HG02798 (cell line): ENCODE data around the gene HGD.
"Not testable (repeated sequence)": the region's sequence is repeated elsewhere in the genome, so short reads cannot be mapped to it uniquely, and the experiment has no call there.

ENCODE experiments used
- ATAC-seq: cut with Tn5 transposase; IDR thresholded peaks from one replicate; pipeline ENCODE4 v1.9.1; 2021; ENCODE audit warnings: mild to moderate bottlenecking; ENCODE audit not compliant: unreplicated experiment, poor library complexity

The HGD gene

GRCh38 chr3:120680193-120680894 lies 1.7 kb downstream of the HGD start:
- no peak for ATAC-seq

DNA sequence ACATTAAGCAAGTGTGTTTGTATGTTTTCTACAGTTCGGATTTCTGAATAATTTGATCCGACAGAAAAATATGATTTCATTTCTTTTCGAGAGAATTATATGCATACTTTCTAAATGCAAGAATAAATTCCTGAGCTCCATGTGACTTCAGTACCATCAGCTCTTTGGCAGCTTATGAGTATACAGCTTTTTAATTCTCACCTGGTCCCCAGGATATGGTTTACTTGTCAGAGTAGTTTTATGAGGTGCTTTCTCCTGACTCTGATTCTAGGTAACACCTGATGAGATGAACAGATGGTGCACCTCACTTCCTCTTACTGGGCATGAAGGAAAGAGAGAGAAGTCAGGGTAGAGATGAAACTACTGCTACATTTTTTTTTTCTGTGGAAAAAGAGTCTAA lies 3.1 kb downstream of the HGD start:
- peak; percentile 55 for ATAC-seq

GRCh38 chr3:120678331-120678947 lies 3.6 kb downstream of the HGD start:
- peak; percentile 93 for ATAC-seq

DNA sequence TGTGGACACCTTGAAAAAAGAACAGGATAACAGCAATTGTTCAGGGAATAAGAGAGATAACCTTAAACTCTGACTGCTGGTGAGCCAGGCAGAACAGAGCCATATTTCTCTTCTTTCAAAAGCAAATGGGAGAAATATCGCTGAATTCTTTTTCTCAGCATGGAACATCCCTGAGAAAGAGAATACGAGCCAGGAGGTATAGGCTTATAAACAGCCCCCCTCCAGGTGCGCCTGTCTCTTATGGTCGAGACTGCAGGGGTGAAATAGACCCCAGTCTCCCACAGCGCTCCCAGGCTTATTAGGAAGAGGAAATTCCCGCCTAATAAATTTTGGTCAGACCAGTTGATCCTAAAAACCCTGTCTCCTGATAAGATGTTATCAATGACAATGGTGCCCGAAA lies 4.8 kb downstream of the HGD start:
- not testable (repeated sequence) for ATAC-seq

DNA sequence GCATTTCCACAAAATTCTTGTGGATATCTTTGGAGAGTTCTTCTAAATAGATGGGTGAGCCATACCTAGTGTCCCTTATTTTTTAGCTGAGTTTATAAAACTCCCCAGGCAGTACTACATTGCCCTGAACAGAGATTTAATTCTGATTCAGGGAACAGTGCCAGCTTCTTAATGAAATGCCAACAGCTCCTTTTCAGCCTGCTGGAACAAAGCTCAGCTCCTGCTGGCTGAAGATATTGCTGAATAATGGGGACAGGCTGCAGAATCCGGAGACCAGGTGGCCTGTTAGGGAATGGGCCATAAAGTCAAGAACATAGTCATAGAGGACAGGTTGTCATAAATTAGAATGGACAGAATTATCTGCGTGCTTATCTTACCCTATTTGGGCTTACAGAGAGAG lies 8.9 kb downstream of the HGD start:
- ATAC-seq: no peak

- no peak for ATAC-seq
These were observed 11.5 kb downstream of the HGD start for GRCh38 chr3:120670576-120670975.

- no peak for ATAC-seq
These were observed 17.1 kb downstream of the HGD start for GRCh38 chr3:120664926-120665325.

DNA sequence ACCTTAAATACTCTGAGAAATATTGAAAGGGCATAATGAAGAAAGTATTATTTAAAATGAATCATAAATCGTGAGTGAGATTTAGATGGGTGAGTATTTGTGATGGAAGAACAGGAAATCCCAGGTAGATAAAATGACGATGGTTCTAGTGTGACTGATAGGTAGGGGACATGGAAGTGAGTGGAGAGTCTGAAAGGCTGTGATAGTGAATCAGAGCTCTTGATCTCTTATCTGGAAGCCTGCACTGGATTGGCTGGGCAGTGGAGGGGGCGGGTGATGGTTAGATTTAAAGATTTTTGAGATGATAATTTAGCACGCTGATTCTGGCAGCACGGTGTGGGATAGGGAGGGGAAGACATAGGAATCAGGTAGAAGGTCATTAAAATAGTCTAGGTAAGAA lies 20.1 kb downstream of the HGD start:
- ATAC-seq: no peak

GRCh38 chr3:120661106-120661905 lies 20.7 kb downstream of the HGD start:
- ATAC-seq: no peak

GRCh38 chr3:120659834-120660233 lies 22.2 kb downstream of the HGD start:
- ATAC-seq: no peak

DNA sequence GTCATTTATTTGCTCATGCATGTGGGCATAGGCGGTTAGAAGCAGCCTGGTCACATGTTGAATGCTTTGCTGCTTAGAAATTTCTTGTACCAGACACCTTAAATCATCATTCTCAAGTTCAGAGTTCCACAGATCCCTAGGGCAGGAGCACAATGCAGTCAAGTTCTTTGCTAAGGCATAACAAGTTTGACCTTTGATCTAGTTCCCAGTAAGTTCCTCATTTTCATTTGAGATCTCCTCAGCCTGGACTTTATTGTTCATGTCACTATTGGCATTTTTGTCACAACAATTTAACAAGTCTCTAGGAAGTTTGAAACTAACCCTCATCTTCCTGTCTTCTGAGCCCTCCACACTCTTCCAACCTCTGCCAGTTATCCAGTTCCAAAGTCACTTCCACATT lies 22.8 kb downstream of the HGD start:
- ATAC-seq: no peak

DNA sequence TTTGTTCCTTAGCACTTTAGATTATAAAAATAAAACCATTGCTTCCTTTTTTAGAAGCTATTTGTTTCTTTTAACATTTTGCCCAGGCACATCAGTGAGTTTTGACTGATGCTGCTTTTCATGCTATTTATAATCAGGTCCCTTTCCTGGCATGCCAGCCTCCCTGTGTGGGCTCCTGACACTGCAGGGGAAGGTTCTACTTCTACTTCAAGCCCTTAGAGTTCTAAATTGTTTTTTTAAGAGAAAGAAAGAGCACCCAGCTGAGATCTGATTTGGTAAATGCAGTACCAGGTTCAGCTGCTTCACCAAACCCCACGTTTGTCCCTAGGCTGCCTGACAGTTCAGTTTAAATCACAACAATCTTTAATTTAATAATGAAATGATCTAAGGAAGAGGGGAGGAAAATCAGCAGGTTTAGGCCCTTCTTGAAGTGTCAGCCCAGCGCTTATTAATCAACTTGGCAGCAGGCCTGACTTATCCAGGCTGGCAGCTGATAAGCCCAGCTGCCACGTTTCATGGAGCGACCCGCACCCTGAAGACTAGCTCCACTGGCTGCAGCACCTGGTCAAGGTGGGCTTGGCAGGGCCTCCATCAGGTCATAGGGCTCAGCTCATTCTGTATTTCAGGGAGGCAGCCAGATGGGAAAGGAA lies 29.0 kb downstream of the HGD start:
- ATAC-seq: no peak

DNA sequence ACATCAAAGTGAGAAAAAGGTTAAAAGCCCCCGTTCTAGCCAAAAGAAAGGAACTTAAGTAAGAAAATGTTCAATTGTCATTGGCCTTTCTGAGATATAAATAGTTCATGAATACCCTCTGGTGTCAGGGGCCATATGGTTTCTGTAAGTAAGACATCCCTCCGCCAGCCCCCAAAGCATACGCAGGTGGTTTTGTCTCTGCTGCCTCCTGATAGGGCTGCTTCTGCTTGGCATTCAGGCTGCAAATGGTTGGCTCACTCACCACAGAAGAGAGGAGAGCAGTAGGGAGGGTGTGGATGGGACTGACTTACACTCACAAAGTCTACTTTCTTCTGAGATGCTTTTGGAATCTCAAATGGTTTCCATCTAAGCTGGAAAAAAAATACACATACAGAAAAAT lies 29.8 kb downstream of the HGD start:
- no peak for ATAC-seq

DNA sequence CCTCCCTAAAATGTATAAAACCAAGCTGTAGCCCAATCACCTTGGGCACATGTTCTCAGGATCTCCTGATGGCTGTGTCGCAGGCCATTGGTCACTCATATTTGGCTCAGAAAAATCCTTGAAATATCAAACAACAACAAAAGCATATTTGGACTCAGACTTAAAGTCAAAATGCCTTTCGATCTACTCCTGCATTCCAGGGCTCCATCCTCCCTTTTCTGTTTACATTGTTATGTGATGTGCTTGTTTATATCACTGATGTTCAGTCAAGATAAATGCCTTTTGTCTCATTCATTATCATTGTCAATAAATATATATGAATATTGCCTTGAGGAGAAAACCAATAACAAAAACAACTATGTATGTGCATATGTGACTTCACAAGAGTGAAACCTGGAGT lies 31.7 kb downstream of the HGD start:
- ATAC-seq: no peak

DNA sequence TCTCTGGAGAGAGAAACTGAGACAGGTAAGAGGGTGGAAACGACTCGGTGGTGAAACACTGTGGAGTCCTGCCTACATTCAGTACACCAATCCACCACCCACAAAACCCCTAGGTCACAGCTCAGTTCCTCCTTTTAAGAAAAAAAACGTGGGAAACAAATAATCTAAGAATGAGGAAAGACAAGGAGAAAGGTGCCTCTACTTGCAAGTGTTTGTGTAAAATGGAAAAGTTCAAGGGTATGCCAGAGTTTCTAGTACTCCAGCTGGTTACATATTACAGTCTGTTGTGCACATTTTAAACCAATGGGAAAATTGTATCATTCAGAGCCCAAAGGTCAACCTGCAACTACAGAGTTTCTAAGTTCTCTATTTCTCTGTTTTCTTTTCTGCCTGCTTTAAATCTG lies 32.2 kb downstream of the HGD start:
- no peak for ATAC-seq

DNA sequence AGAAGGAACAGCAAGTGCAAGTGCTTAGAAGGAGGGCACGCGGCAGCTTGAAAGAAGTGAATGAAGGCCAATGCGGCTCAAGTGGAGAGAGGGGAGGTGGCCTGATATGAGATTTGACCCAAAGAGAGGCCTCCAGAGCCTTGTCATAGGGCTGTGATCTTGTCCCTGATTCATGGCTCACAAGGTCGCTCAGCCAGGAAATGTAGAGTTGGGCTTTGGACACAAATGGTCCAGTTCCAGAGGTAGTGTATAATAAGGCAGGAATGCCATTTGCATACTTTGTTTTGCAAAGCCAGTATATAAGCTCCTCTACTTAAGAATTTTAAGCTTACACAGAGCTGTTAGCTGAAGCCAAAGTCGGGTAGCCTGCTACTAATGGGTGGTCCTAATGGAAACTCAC lies 33.7 kb downstream of the HGD start:
- no peak for ATAC-seq

DNA sequence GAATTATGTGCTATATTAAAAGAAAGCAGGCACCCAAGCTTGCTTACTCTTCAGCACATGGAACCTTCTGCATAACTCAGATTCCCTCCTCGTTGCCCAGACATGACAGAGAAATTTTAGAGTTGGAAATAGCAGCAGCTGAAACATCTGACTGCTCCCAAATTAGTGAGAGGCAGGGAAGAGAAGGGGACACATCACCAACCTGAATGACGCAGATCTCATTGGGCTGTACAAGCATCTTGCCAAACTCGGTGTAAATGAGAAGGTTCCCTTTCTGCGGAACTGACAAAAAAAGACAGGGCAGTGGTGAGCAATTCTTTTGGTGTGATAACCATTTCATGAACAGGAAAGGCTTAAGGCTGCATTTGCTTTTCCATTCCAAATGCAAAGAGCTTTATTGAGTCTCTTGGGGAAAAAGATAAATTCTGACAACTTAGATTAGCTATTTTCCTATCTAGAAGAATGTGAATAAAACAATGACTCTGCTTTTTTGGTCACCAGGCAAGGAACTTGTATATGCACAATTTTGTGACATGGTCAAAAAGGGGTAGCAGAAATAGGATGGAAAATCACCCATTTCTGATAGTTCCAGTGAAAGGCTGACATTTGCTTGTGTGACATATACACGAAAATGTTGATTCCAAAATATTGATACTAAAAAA lies 35.1 kb downstream of the HGD start:
- no peak for ATAC-seq

- ATAC-seq: no peak
These were observed 36.8 kb downstream of the HGD start for GRCh38 chr3:120645083-120645845.

- no peak for ATAC-seq
These were observed 39.6 kb downstream of the HGD start for GRCh38 chr3:120642368-120642948.
